Activated CD8-positive, alpha-beta T cell treated with anti-CD3 and anti-CD28 coated beads for 36 hours (primary cell): Measurements from ENCODE around the gene NOD2. TPM values are rescaled to one million over a fixed set of nuclear protein-coding genes. Genes with fewer than 3 reads are reported as not detected.

Experiments used
- ATAC-seq: fragments of 200-7000 bp; cut with Tn5 transposase; one replicate; pipeline ENCODE4 v1.10.0; 2021; ENCODE audit warnings: mild to moderate bottlenecking, moderate library complexity
- CTCF ChIA-PET: fragments of 350-600 bp; sonication (Branson Sonifier 250); formaldehyde crosslinking; loops from one replicate; lab custom pipeline; 2021; ENCODE audit warnings: antibody characterized with exemption; lab: Charles Lee
- POLR2A ChIA-PET: fragments of 350-600 bp; sonication (Branson Sonifier 250); formaldehyde crosslinking; loops from one replicate; lab custom pipeline; 2021; ENCODE audit warnings: antibody characterized with exemption; lab: Charles Lee
- DNase-seq: peaks from one replicate; pipeline ENCODE4 v3.0.0-alpha.2; 2020
- H3K27ac Mint-ChIP-seq: one replicate; pipeline ENCODE4 v1.8.0; 2021; ENCODE audit warnings: mild to moderate bottlenecking, mixed read lengths
- H3K27me3 Mint-ChIP-seq: one replicate; pipeline ENCODE4 v1.8.0; 2021; ENCODE audit warnings: mixed read lengths
- H3K36me3 Mint-ChIP-seq: one replicate; pipeline ENCODE4 v1.8.0; 2021; ENCODE audit warnings: low read depth, mixed read lengths
- H3K4me1 Mint-ChIP-seq: one replicate; pipeline ENCODE4 v1.8.0; 2021; ENCODE audit warnings: low read depth, mixed read lengths
- H3K4me3 Mint-ChIP-seq: one replicate; pipeline ENCODE4 v1.8.0; 2021; ENCODE audit warnings: mild to moderate bottlenecking, moderate library complexity, mixed read lengths
- H3K9me3 Mint-ChIP-seq: one replicate; pipeline ENCODE4 v1.8.0; 2021; ENCODE audit warnings: mixed read lengths
- CTCF ChIP-seq: fragments of 200-600 bp; IDR thresholded peaks from one replicate; pipeline ENCODE4 v1.8.0; 2022; ENCODE audit warnings: antibody characterized with exemption, mild to moderate bottlenecking
- intact Hi-C: fragments of 100-400 bp; cut with micrococcal nuclease; formaldehyde crosslinking; loops from one replicate; pipeline ENCODE4 v1.10.0; 2022
- total RNA-seq, 2 experiments: library from RNA; stranded (reverse); gene quantifications; one replicate each; pipeline ENCODE4 v1.2.3, GENCODE V29; 2021

The NOD2 gene
- total RNA-seq, 2 experiments from 2014 or later = 1.1 to 1.6 TPM

GRCh38 chr16:50763211-50763610 lies 69.8 kb downstream of the NOD2 start:
- intact Hi-C loops = no loop called here
- ChIA-PET POLR2A (no interaction called here), CTCF (interaction anchor here (1.3 kb wide), 1 partner anchor 43 kb away, joined by 4 read pairs; no protein-coding TSS in a partner anchor)
- Mint-ChIP-seq H3K4me3 (no peak overlapping the region), H3K9me3 (peaks cover 8% of the 10 kb centered on the region), H3K27me3 (no peaks in the 10 kb centered on the region), H3K27ac (peak overlapping the region; percentile 9), H3K36me3 (peaks cover 56% of the 10 kb centered on the region), H3K4me1 (peaks cover 84% of the 10 kb centered on the region)
- TF ChIP-seq CTCF = no peak
- no peak for DNase-seq
- no peak for ATAC-seq

- H3K4me1 Mint-ChIP-seq = peaks cover 87% of the 10 kb centered on the region
- peaks cover 17% of the 10 kb centered on the region for H3K9me3 Mint-ChIP-seq
- H3K36me3 Mint-ChIP-seq = peaks cover 72% of the 10 kb centered on the region
- intact Hi-C loops = no loop called here
- DNase-seq = no peak
- H3K27me3 Mint-ChIP-seq = no peaks in the 10 kb centered on the region
- ChIA-PET CTCF (interaction anchor here (0.8 to 3.4 kb wide), 10 partner anchors 11 to 99 kb away, joined by 3 to 26 read pairs (median 6); no protein-coding TSS in a partner anchor), POLR2A (interaction anchor here (1.0 to 1.5 kb wide), 2 partner anchors 14 to 99 kb away, joined by 3 read pairs; no protein-coding TSS in a partner anchor)
- H3K27ac Mint-ChIP-seq = peak overlapping the region; percentile 82
- TF ChIP-seq CTCF = no peak
- ATAC-seq = peak; percentile 75
- no peak overlapping the region for H3K4me3 Mint-ChIP-seq
Observed at GRCh38 chr16:50765260-50765659, 71.9 kb downstream of the NOD2 start.

- Mint-ChIP-seq H3K4me1 (peaks cover 86% of the 10 kb centered on the region), H3K4me3 (no peak overlapping the region), H3K9me3 (peaks cover 17% of the 10 kb centered on the region), H3K27me3 (no peaks in the 10 kb centered on the region), H3K27ac (peak overlapping the region; percentile 82), H3K36me3 (peaks cover 73% of the 10 kb centered on the region)
- ChIA-PET CTCF (interaction anchor here (0.8 to 3.4 kb wide), 9 partner anchors 10 to 94 kb away, joined by 3 to 26 read pairs (median 5); no protein-coding TSS in a partner anchor), POLR2A (interaction anchor here (1.0 to 1.7 kb wide), 2 partner anchors 14 to 427 kb away, joined by 3 to 5 read pairs; no protein-coding TSS in a partner anchor)
- intact Hi-C loops = no loop called here
- TF ChIP-seq CTCF = no peak
- ATAC-seq = peak; percentile 43
- no peak for DNase-seq
Observed at GRCh38 chr16:50765861-50766260, 72.5 kb downstream of the NOD2 start.

GRCh38 chr16:50767197-50767596 lies 73.8 kb downstream of the NOD2 start:
- intact Hi-C loops = no loop called here
- H3K9me3 Mint-ChIP-seq = peaks cover 17% of the 10 kb centered on the region
- POLR2A ChIA-PET = interaction anchor here (0.7 to 1.7 kb wide), 3 partner anchors 29 to 428 kb away, joined by 3 to 5 read pairs (median 5); no protein-coding TSS in a partner anchor
- CTCF ChIA-PET = interaction anchor here (2.1 to 3.4 kb wide), 2 partner anchors 21 to 39 kb away, joined by 6 to 26 read pairs; no protein-coding TSS in a partner anchor
- ATAC-seq (no peak), DNase-seq (no peak)
- no peak for TF ChIP-seq CTCF
- H3K36me3 Mint-ChIP-seq = peaks cover 82% of the 10 kb centered on the region
- H3K4me3 Mint-ChIP-seq = no peak overlapping the region
- no peaks in the 10 kb centered on the region for H3K27me3 Mint-ChIP-seq
- H3K27ac Mint-ChIP-seq = peak overlapping the region; percentile 80
- H3K4me1 Mint-ChIP-seq = peaks cover 86% of the 10 kb centered on the region

GRCh38 chr16:50771366-50771765 lies 78.0 kb downstream of the NOD2 start:
- intact Hi-C loops = no loop called here
- H3K4me3 Mint-ChIP-seq = no peak overlapping the region
- H3K36me3 Mint-ChIP-seq = peaks cover 65% of the 10 kb centered on the region
- POLR2A ChIA-PET = no interaction called here
- no peak for TF ChIP-seq CTCF
- ATAC-seq = no peak
- DNase-seq = no peak
- peaks cover 74% of the 10 kb centered on the region for H3K4me1 Mint-ChIP-seq
- CTCF ChIA-PET = interaction anchor here (1.0 kb wide), 1 partner anchor 35 kb away, joined by 3 read pairs; no protein-coding TSS in a partner anchor
- H3K9me3 Mint-ChIP-seq = peaks cover 17% of the 10 kb centered on the region
- no peaks in the 10 kb centered on the region for H3K27me3 Mint-ChIP-seq
- H3K27ac Mint-ChIP-seq = no peak overlapping the region
